Measurements from ENCODE around the gene CROCC2.

CROCC2 gene

GRCh38 chr2:241015439-241015838 lies 109.3 kb downstream of the CROCC2 start:
- H3K4me3 ChIP-seq (ENCODE audit: low read depth, low read length), result no peak overlapping the region
- in situ Hi-C loops (cut with HindIII; ENCODE audit: low sequenced_read_pairs), result no loop called here
- no peak for DNase-seq (ENCODE audit: low read depth)
- TF ChIP-seq CTCF (IDR thresholded peaks at IDR 0.05; ENCODE audit: low read depth, low read length, missing control alignments), result no peak

- TF ChIP-seq CTCF (IDR thresholded peaks at IDR 0.05; ENCODE audit: low read depth, low read length, missing control alignments), result no peak
- no peak overlapping the region for H3K4me3 ChIP-seq (ENCODE audit: low read depth, low read length)
- no peak for DNase-seq (ENCODE audit: low read depth)
- in situ Hi-C loops (cut with HindIII; ENCODE audit: low sequenced_read_pairs), result no loop called here
Measured at GRCh38 chr2:241017228-241017940, 111.2 kb downstream of the CROCC2 start.

DNA sequence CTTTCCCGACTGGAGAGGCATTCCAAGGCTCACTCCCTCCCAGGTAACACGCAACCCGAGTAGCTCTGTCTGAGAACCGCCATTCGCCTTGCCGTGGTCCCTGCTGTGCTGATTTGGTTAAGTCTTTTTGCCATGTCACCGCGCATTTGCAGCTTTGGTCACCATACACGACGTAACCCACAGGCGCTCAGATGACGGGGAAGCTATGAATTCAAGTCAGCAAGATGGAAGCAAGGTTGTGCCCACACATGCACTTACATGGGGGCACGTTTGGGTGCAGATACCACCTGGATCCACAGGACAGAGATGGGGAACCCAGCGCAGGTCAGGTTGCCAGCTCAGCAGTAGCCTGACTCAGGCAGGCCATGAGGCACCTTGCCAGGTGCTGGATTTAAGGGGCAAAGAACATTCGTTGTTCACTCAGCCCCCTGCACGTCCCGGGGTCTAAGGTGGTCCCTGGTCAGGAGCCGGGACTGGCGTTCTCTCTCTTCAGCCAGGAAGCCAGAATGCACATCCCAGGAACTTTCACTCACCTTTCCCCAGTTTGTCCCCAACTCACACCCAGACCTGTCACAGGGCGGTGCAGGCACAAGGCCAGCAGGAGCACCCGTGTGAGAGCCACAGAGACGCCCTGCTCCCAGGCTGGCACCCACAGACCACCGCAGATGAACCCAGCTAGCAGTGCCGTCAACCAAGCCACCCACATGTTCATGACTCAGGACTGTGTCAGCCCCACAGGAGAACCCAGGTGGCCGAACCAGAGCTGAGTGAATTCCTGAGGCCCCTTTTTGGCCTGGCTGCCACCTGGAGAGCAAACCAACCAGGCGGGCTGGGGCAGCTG lies 112.1 kb downstream of the CROCC2 start:
- no peak for TF ChIP-seq CTCF (IDR thresholded peaks at IDR 0.05; ENCODE audit: low read depth, low read length, missing control alignments)
- no peak for DNase-seq (ENCODE audit: low read depth)
- in situ Hi-C loops (cut with HindIII; ENCODE audit: low sequenced_read_pairs), result no loop called here
- no peak overlapping the region for H3K4me3 ChIP-seq (ENCODE audit: low read depth, low read length)

- in situ Hi-C loops (cut with HindIII; ENCODE audit: low sequenced_read_pairs), result loop anchor here (10.0 kb wide), 1 partner anchor 175 kb away; no protein-coding TSS in a partner anchor
- no peak for DNase-seq (ENCODE audit: low read depth)
- TF ChIP-seq CTCF (IDR thresholded peaks at IDR 0.05; ENCODE audit: low read depth, low read length, missing control alignments), result no peak
- H3K4me3 ChIP-seq (ENCODE audit: low read depth, low read length), result no peak overlapping the region
Measured at GRCh38 chr2:241019441-241020139, 113.5 kb downstream of the CROCC2 start.

- TF ChIP-seq CTCF (IDR thresholded peaks at IDR 0.05; ENCODE audit: low read depth, low read length, missing control alignments), result no peak
- H3K4me3 ChIP-seq (ENCODE audit: low read depth, low read length), result no peak overlapping the region
- no peak for DNase-seq (ENCODE audit: low read depth)
- in situ Hi-C loops (cut with HindIII; ENCODE audit: low sequenced_read_pairs), result loop anchor here (10.0 kb wide), 1 partner anchor 175 kb away; no protein-coding TSS in a partner anchor
Measured at GRCh38 chr2:241020201-241020600, 114.1 kb downstream of the CROCC2 start.

DNA sequence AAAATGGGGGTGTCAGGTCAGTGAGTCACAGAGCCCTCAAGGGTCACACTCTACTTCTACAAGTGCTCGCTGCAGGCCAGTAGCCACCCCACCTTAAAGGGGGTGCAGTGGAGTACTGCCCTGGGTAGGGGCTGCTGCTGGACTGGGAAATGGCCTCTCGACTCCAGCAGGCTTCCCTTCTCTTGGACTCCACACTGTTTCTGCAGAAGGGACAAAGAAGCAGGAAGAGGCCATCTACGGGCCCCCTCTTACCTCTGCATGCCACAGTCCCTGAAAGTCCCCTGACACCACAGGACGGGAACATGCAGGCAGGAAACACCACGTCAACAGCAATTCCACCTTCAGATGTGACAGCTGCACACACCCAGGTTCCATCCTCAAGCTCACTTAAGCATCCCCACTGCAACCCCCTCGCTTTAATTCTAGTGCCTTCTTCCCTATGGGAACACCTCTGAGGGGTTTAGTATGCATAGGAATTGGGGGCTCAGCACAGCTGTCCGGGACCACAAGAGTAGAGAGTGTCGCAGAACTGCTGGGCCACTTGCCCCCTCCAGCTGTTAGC lies 114.6 kb downstream of the CROCC2 start:
- in situ Hi-C loops (cut with HindIII; ENCODE audit: low sequenced_read_pairs), result loop anchor here (10.0 kb wide), 1 partner anchor 176 kb away; no protein-coding TSS in a partner anchor
- H3K4me3 ChIP-seq (ENCODE audit: low read depth, low read length), result no peak overlapping the region
- DNase-seq (ENCODE audit: low read depth), result no peak
- no peak for TF ChIP-seq CTCF (IDR thresholded peaks at IDR 0.05; ENCODE audit: low read depth, low read length, missing control alignments)

Data from astrocyte of the cerebellum (primary cell).